BE2C (cell line): ENCODE results near the gene NUP210.

Experiments
- DNase-seq: peaks from one replicate; pipeline ENCODE4 v3.0.0-alpha.2; 2020
- H3K27me3 ChIP-seq: fragments of 250-450 bp; sonication (Bioruptor Pico); 2 replicates; pipeline ENCODE4 v1.5.1; 2020; ENCODE audit warnings: mild to moderate bottlenecking
- H3K36me3 ChIP-seq: fragments of 250-450 bp; sonication (Bioruptor Pico); 2 replicates; pipeline ENCODE4 v1.5.1; 2020; ENCODE audit warnings: mild to moderate bottlenecking
- H3K4me1 ChIP-seq: fragments of 250-450 bp; sonication (Bioruptor Pico); 2 replicates; pipeline ENCODE4 v1.5.1; 2020
- H3K4me3 ChIP-seq: 2 replicates; pipeline ENCODE4 v1.5.1; 2011; ENCODE audit warnings: low read depth, low read length
- H3K9me3 ChIP-seq: fragments of 250-450 bp; sonication (Bioruptor Pico); 2 replicates; pipeline ENCODE4 v1.5.1; 2020
- CTCF ChIP-seq: IDR thresholded peaks from 2 replicates; pipeline ENCODE4 v1.5.1; 2012; ENCODE audit warnings: mild to moderate bottlenecking, low read depth, low read length

NUP210 gene

DNA sequence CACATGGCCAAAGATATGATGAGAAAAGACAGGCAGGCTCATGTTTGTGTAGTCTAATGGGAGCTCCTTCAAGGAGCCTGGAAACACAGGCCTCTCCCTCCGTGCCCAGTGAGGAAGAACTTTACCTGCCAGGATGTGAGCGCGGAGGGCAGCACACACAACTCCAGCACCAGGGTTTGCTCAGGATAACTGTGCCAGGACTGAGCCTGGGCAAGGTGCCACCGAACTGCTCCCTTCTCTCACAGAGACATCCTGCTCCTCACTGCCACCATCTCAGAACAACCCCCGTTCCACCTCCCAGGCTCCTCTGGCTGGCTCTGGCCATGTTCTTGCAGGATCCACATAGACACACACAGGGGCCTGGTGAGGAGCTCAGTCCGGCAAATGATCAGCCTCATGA, 87.4 kb downstream of the NUP210 start:
- Histone ChIP-seq H3K9me3 (no peaks in the 10 kb centered on the region), H3K27me3 (no peaks in the 10 kb centered on the region), H3K4me1 (no peaks in the 10 kb centered on the region), H3K4me3 (no peak overlapping the region), H3K36me3 (peaks cover 4% of the 10 kb centered on the region; the same call in 1 of the 2 replicates)
- no peak for DNase-seq
- no peak for TF ChIP-seq CTCF

DNA sequence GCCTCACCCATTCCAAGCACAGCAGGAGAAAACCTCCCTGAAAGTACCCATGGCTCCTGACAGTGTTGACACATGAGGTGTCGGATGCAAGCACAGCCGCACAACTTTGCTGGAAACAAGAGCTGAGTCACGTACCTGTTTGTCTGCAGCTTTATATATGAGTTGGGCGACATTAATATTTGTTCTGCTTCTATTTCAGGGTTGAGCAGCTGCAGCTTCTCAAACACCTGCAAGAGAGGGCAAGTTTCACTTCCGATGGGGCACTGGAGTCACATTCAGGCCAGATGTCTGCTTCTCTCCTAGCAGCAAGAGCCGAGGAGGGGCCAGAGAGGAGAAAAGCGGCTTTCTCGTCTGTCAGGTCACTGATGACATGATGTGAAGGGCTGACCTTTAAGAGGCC, 88.0 kb downstream of the NUP210 start:
- Histone ChIP-seq H3K9me3 (no peaks in the 10 kb centered on the region), H3K4me1 (no peaks in the 10 kb centered on the region), H3K36me3 (peaks cover under 1% of the 10 kb centered on the region; the same call in 1 of the 2 replicates), H3K27me3 (no peaks in the 10 kb centered on the region), H3K4me3 (no peak overlapping the region)
- no peak for TF ChIP-seq CTCF
- DNase-seq, result no peak

GRCh38 chr3:13329746-13330145, 90.4 kb downstream of the NUP210 start:
- no peak for DNase-seq
- Histone ChIP-seq H3K27me3 (no peaks in the 10 kb centered on the region), H3K36me3 (no peaks in the 10 kb centered on the region), H3K4me1 (no peaks in the 10 kb centered on the region), H3K4me3 (no peak overlapping the region), H3K9me3 (no peaks in the 10 kb centered on the region)
- TF ChIP-seq CTCF, result no peak

DNA sequence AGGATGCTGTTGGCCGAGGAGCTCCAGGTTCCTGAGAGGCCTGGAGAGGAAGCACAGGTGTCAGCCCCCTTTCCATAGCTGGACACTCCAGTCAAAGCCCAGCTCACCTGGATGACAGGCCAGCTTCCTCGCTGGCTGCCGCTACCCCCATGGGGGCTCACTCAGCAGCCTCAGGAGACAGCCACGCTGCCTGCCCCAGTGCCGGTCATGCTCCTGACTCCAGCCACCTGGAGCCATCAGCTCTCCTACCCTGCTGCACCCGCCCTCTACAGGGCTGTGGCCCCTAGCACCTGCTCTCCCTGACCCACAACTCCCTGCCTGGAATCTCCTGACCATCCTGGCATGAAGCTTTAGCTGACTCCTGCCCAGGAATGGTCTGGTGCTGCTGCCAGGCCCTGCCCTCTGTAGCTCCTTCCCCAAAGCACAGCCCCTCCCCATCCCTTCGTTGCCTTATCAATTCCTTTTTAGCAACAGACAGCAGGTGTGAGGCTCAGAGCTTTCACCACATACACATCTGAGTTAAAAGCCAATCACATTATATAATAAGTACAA, 94.2 kb downstream of the NUP210 start:
- Histone ChIP-seq H3K4me3 (no peak overlapping the region), H3K27me3 (no peaks in the 10 kb centered on the region), H3K36me3 (no peaks in the 10 kb centered on the region), H3K4me1 (no peaks in the 10 kb centered on the region), H3K9me3 (no peaks in the 10 kb centered on the region)
- no peak for DNase-seq
- TF ChIP-seq CTCF, result no peak

DNA sequence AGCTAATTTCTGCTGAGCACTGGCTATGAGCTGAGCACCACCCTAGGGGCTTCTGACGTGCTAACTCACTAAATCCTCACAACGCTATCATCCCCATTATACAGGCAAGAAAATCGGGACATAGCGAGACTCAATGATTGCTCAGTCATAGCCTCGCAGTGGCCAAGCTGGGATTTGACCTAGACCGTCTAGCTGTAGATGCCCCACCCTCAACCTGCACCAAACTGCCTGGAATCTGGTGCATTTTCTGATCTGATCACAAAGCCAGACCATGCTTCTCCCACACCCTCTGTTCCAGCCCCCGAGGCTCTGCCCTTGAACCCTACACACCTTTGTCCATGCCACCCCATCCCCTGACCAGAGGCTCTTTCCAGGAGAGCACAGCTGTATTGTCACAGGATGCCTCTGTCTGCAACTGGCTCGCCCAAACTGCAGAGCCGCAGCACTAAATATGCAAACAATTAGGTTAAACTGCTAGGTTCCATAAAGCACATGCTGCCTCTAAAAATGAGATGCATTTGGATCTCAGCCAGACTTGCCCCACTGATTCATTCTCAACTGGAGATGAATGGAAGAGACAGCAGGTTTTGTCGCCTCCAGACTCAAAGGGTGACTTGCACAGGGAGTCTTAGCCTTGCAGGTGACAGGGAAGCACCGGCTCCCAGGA, 95.2 kb downstream of the NUP210 start:
- Histone ChIP-seq H3K4me1 (no peaks in the 10 kb centered on the region), H3K36me3 (peaks cover under 1% of the 10 kb centered on the region; the same call in 1 of the 2 replicates), H3K9me3 (no peaks in the 10 kb centered on the region), H3K4me3 (no peak overlapping the region), H3K27me3 (no peaks in the 10 kb centered on the region)
- no peak for DNase-seq
- no peak for TF ChIP-seq CTCF

- Histone ChIP-seq H3K36me3 (peaks cover 9% of the 10 kb centered on the region; the same call in 1 of the 2 replicates), H3K4me1 (no peaks in the 10 kb centered on the region), H3K27me3 (no peaks in the 10 kb centered on the region), H3K9me3 (no peaks in the 10 kb centered on the region), H3K4me3 (no peak overlapping the region)
- TF ChIP-seq CTCF, result no peak
- no peak for DNase-seq
These were observed 96.3 kb downstream of the NUP210 start for GRCh38 chr3:13323822-13324221.
